Tibial artery (tissue), 4 donors: Measurements from ENCODE around the gene PLCD1.

ENCODE experiments used
- DNase-seq, 2 donors: peaks; one replicate each; pipeline ENCODE4 v3.0.0-alpha.2; 2019
- H3K27ac ChIP-seq, 2 donors: fragments of 200-600 bp; sonication (generic) in 1 of 2; 1 replicate in 1 of 2; 2 replicates in 1 of 2; pipeline ENCODE4 v1.5.1; 2018 to 2019; ENCODE audit warnings: mild to moderate bottlenecking in 1 of 2
- H3K27me3 ChIP-seq, 2 donors: fragments of 200-600 bp; sonication (generic) in 1 of 2; one replicate each; pipeline versions ENCODE4 v1.5.1 to v1.6.0; 2016 to 2019
- H3K36me3 ChIP-seq, 3 donors: fragments of 200-600 bp; sonication (generic) in 2 of 3; one replicate each; pipeline ENCODE4 v1.5.1; 2016 to 2019; ENCODE audit warnings: mild to moderate bottlenecking in 2 of 3
- H3K4me1 ChIP-seq, 4 donors: fragments of 200-600 bp; sonication (generic) in 2 of 4; 1 replicate in 3 of 4; 2 replicates in 1 of 4; pipeline ENCODE4 v1.5.1; 2016 to 2019
- H3K4me3 ChIP-seq, 2 donors: fragments of 200-600 bp; sonication (generic) in 1 of 2; 1 replicate in 1 of 2; 2 replicates in 1 of 2; pipeline ENCODE4 v1.5.1; 2018 to 2019; ENCODE audit warnings: mild to moderate bottlenecking in 2 of 2
- H3K9me3 ChIP-seq, 3 donors: fragments of 200-600 bp; sonication (generic) in 1 of 3; one replicate each; pipeline ENCODE4 v1.5.1; 2016 to 2019
- intact Hi-C: fragments of 100-400 bp; cut with DNase I; formaldehyde crosslinking; loops from one replicate; pipeline ENCODE4 v1.15.0; 2023; ENCODE audit warnings: low total_unique reads
- TF ChIP-seq, protein P1 (sequence below), 2 experiments: fragments of 200-600 bp in 1 of 2; fragments of 450-650 bp in 1 of 2; IDR thresholded peaks; one replicate each; pipeline ENCODE4 v1.5.1; 2017 to 2019; ENCODE audit warnings: antibody characterized with exemption in 2 of 2, mild to moderate bottlenecking in 1 of 2, moderate library complexity in 1 of 2

Gene PLCD1

GRCh38 chr3:37999836-38000235, 29.6 kb downstream of the PLCD1 start:
- H3K36me3 ChIP-seq = peaks cover 0 to 12% (median 10%) of the 10 kb centered on the region in 3 donors
- peak; percentile 19 to 59 for DNase-seq
- H3K27ac ChIP-seq = no peak overlapping the region
- H3K4me3 ChIP-seq = no peak overlapping the region
- H3K4me1 ChIP-seq = peaks cover 0 to 41% (median 10%) of the 10 kb centered on the region in 4 donors
- no peaks in the 10 kb centered on the region for H3K27me3 ChIP-seq
- TF ChIP-seq, protein P1, sequence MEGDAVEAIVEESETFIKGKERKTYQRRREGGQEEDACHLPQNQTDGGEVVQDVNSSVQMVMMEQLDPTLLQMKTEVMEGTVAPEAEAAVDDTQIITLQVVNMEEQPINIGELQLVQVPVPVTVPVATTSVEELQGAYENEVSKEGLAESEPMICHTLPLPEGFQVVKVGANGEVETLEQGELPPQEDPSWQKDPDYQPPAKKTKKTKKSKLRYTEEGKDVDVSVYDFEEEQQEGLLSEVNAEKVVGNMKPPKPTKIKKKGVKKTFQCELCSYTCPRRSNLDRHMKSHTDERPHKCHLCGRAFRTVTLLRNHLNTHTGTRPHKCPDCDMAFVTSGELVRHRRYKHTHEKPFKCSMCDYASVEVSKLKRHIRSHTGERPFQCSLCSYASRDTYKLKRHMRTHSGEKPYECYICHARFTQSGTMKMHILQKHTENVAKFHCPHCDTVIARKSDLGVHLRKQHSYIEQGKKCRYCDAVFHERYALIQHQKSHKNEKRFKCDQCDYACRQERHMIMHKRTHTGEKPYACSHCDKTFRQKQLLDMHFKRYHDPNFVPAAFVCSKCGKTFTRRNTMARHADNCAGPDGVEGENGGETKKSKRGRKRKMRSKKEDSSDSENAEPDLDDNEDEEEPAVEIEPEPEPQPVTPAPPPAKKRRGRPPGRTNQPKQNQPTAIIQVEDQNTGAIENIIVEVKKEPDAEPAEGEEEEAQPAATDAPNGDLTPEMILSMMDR (IDR thresholded peaks at IDR 0.05) = no peak
- intact Hi-C loops = loop anchor here (5.0 to 10.0 kb wide), 3 partner anchors 37 to 165 kb away; partner anchors contain the start of genes DLEC1 and OXSR1
- no peaks in the 10 kb centered on the region for H3K9me3 ChIP-seq

DNA sequence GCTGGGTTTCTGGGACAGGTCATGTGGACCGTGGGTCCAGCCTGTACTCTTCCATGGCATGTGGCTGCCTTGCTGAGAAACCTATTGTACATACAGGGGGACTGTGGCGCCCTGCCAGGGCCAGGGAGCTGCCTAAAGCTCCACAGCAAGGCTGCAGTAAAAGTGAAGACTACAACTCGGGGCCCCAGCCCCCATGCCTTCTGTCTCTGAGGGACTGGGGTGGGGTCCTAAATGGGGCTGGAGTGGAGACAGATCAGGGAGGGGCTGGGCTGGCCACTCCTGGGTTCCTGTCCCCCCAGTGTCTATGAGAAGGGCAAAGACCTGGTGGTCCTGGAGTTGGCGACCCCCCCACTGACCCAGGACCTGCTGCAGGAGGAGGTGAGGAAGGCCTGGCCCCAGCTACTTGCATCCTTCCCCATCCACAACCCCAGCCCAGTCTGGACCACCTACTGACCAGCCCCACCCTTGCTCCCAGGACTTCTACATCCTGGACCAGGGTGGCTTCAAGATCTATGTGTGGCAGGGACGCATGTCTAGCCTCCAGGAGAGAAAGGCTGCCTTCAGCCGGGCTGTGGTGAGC, 31.6 kb downstream of the PLCD1 start:
- H3K27me3 ChIP-seq = no peaks in the 10 kb centered on the region
- H3K36me3 ChIP-seq = peaks cover 0 to 12% (median 10%) of the 10 kb centered on the region in 3 donors
- intact Hi-C loops = no loop called here
- H3K27ac ChIP-seq = peak overlapping the region; percentile 92 to 95
- no peaks in the 10 kb centered on the region for H3K9me3 ChIP-seq
- H3K4me3 ChIP-seq = peak overlapping the region in 1 of 2 donors; percentile 69
- DNase-seq = peak; percentile 24 to 72
- H3K4me1 ChIP-seq = peaks cover 0 to 34% (median 16%) of the 10 kb centered on the region in 4 donors
- TF ChIP-seq, protein P1 (IDR thresholded peaks at IDR 0.05) = no peak

GRCh38 chr3:37997342-37997741, 32.1 kb downstream of the PLCD1 start:
- intact Hi-C loops = no loop called here
- Histone ChIP-seq H3K4me3 (no peak overlapping the region), H3K27ac (peak overlapping the region in 1 of 2 donors; percentile 92), H3K9me3 (no peaks in the 10 kb centered on the region), H3K36me3 (peaks cover 0 to 12% (median 9%) of the 10 kb centered on the region in 3 donors), H3K27me3 (no peaks in the 10 kb centered on the region), H3K4me1 (peaks cover 0 to 34% (median 16%) of the 10 kb centered on the region in 4 donors)
- TF ChIP-seq, protein P1 (IDR thresholded peaks at IDR 0.05) = no peak
- peak; percentile 19 to 72 for DNase-seq

GRCh38 chr3:37996785-37997301, 32.6 kb downstream of the PLCD1 start:
- Histone ChIP-seq H3K4me1 (peaks cover 0 to 34% (median 16%) of the 10 kb centered on the region in 4 donors), H3K36me3 (peaks cover 0 to 9% (median 5%) of the 10 kb centered on the region in 3 donors), H3K27me3 (no peaks in the 10 kb centered on the region), H3K9me3 (no peaks in the 10 kb centered on the region), H3K27ac (no peak overlapping the region), H3K4me3 (no peak overlapping the region)
- TF ChIP-seq, protein P1 (IDR thresholded peaks at IDR 0.05) = peak; percentile 86 to 89
- DNase-seq = peak; percentile 79 to 83
- intact Hi-C loops = no loop called here

- intact Hi-C loops = no loop called here
These were observed 33.5 kb downstream of the PLCD1 start for GRCh38 chr3:37995652-37996641.

More at GRCh38 chr3:37995652-37996641, 33.5 kb downstream of the PLCD1 start:
- no peaks in the 10 kb centered on the region for H3K9me3 ChIP-seq
- H3K4me3 ChIP-seq = no peak overlapping the region
- no peak overlapping the region for H3K27ac ChIP-seq
- DNase-seq = peak in 1 of 2 donors; percentile 16
- TF ChIP-seq, protein P1 (IDR thresholded peaks at IDR 0.05) = no peak
- H3K27me3 ChIP-seq = no peaks in the 10 kb centered on the region
- H3K36me3 ChIP-seq = no peaks in the 10 kb centered on the region
- peaks cover 0 to 34% (median 16%) of the 10 kb centered on the region in 4 donors for H3K4me1 ChIP-seq
